AG04450 (cell line): ENCODE measurements around the gene MOV10L1. TPM values are rescaled to one million over a fixed set of nuclear protein-coding genes. Genes with fewer than 3 reads are reported as not detected.
A peak's percentile ranks its signal among the peaks of the same experiment; 100 is the strongest.
"Not testable (repeated sequence)": the region's sequence is repeated elsewhere in the genome, so short reads cannot be mapped to it uniquely, and the experiment has no call there.

Source experiments
- CTCF ChIA-PET: fragments of 300-600, 350-600 bp; formaldehyde crosslinking; extraction: SDS; loops from one replicate; lab custom pipeline; 2022; ENCODE audit warnings: antibody characterized with exemption, inconsistent platforms; lab: Charles Lee
- POLR2A ChIA-PET: fragments of 350-600 bp; formaldehyde crosslinking; extraction: SDS; loops from one replicate; lab custom pipeline; 2021; ENCODE audit warnings: antibody characterized with exemption, inconsistent platforms; lab: Yijun Ruan, JAX
- DNase-seq: peaks from one replicate; pipeline ENCODE4 v3.0.0-alpha.2; 2011; ENCODE audit warnings: low read depth, low spot score
- H3K27ac ChIP-seq: one replicate; pipeline ENCODE4 v1.5.1; 2012; ENCODE audit warnings: low read depth, low read length, control low read depth
- H3K27me3 ChIP-seq: one replicate; pipeline ENCODE4 v1.6.0; 2012; ENCODE audit warnings: low read length; ENCODE audit not compliant: control insufficient read depth, insufficient read depth
- H3K4me3 ChIP-seq: 2 replicates; pipeline ENCODE4 v1.5.1; 2011; ENCODE audit warnings: mild to moderate bottlenecking, low read depth, low read length, control low read depth
- H3K9me3 ChIP-seq: 2 replicates; pipeline ENCODE4 v1.5.1; 2012; ENCODE audit warnings: low read length; ENCODE audit not compliant: control insufficient read depth, insufficient read depth
- polyA plus RNA-seq: library from polyadenylated mRNA; depleted of rRNA; stranded (reverse); fragments of >200 nt; gene quantifications from 2 replicates; pipeline ENCODE4 v1.2.3, GENCODE V29; 2011
- TF ChIP-seq, protein P1 (sequence below): IDR thresholded peaks from 2 replicates; pipeline ENCODE4 v1.5.1; 2011; ENCODE audit warnings: low read depth, low read length, control low read depth, inconsistent platforms

Gene MOV10L1
- polyA plus RNA-seq, 1 experiment: 4.2 TPM

DNA sequence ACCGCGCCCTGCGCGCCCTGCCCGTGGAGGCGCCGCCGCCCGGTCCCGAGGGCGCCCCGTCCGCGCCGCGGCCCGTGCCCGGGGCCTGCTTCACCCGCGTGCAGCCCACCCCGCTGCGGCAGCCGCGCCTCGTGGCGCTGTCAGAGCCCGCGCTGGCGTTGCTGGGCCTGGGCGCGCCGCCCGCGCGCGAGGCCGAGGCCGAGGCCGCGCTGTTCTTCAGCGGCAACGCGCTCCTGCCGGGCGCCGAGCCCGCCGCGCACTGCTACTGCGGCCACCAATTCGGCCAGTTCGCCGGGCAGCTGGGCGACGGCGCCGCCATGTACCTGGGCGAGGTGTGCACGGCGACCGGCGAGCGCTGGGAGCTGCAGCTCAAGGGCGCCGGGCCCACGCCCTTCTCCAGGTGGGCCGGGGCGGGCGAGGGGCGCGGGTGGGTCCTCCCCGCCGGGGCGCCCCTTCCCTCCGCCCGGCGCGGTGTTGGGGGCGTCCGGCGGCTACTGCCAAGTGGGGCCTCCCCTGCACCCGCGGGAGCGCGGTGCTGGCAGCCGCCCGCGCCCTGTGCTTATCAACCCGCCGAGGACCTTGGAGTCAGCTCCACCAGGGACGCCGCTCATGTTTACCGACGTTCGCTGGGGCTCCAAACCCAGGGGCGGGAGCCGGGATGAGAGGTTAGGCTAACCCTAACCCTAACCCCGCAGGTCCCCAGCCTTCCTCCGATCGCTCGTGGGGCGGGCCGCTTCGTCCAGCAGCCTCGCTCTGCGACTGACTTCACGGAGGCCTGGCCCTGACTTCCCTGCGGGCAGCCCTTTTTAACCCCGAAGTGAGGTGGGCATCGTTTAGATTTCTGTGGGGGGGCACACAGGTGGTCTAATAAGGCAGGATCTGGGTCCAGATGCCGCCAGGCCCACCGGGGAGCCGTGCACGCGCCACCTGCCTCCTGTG, 111.7 kb downstream of the MOV10L1 start:
- CTCF ChIA-PET: no interaction called here
- TF ChIP-seq, protein P1, sequence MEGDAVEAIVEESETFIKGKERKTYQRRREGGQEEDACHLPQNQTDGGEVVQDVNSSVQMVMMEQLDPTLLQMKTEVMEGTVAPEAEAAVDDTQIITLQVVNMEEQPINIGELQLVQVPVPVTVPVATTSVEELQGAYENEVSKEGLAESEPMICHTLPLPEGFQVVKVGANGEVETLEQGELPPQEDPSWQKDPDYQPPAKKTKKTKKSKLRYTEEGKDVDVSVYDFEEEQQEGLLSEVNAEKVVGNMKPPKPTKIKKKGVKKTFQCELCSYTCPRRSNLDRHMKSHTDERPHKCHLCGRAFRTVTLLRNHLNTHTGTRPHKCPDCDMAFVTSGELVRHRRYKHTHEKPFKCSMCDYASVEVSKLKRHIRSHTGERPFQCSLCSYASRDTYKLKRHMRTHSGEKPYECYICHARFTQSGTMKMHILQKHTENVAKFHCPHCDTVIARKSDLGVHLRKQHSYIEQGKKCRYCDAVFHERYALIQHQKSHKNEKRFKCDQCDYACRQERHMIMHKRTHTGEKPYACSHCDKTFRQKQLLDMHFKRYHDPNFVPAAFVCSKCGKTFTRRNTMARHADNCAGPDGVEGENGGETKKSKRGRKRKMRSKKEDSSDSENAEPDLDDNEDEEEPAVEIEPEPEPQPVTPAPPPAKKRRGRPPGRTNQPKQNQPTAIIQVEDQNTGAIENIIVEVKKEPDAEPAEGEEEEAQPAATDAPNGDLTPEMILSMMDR: no peak
- Histone ChIP-seq H3K27me3 (no peaks in the 10 kb centered on the region), H3K4me3 (peak overlapping the region; percentile 72), H3K9me3 (no peaks in the 10 kb centered on the region; the same call in 1 of the 2 replicates), H3K27ac (no peak overlapping the region)
- POLR2A ChIA-PET: no interaction called here
- DNase-seq: no peak

DNA sequence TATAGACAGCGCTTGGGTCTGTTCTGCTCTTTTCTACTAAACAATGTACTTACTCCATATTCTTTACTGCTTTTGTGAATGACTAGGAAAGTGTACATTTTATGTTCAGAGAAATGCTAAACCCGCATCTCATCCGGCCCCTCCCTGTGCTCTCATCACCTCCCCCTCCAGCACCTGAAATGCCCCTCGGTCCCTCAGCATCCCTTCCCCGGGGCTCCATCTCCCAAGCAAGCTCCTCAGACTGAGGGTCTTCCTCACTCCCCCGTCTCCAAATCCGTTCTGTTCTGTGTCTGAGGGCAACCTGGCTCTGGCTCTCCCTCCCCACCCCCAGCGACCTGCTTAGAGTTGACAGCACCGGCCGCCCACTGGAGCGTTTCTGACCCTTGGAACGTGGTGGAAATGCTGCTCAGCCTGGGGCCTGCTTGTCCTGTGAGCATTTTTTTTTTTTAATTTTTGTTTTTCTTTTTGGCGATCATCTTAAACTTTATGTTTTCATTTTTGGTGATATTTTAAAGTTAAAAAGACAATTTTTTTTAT, 112.4 kb downstream of the MOV10L1 start:
- TF ChIP-seq, protein P1: no peak
- H3K4me3 ChIP-seq: peak overlapping the region; percentile 72
- H3K27ac ChIP-seq: no peak overlapping the region
- ChIA-PET POLR2A (no interaction called here), CTCF (no interaction called here)
- H3K27me3 ChIP-seq: no peaks in the 10 kb centered on the region
- DNase-seq: no peak
- no peaks in the 10 kb centered on the region; the same call in 1 of the 2 replicates for H3K9me3 ChIP-seq

DNA sequence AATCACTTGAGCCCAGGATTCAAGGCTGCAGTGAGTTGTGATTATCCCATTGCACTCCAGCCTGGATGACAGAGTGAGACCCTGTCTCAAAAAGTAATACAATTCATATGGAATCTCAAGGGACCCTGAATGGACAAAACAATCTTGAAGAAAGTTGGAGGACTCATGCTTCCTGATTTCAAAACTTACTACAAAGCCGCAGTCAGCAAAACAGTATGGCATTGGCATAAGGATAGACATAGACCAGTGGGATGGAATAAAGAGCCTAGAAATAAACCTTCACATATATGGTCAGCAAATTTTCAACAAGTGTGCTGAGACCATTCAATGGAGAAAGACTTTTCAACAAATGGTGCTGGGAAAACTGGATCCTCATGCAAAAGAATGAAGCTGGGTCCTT, 113.5 kb downstream of the MOV10L1 start:
- H3K4me3 ChIP-seq: no peak overlapping the region
- no peaks in the 10 kb centered on the region; the same call in 1 of the 2 replicates for H3K9me3 ChIP-seq
- ChIA-PET CTCF (no interaction called here), POLR2A (no interaction called here)
- DNase-seq: no peak
- H3K27ac ChIP-seq: no peak overlapping the region
- no peaks in the 10 kb centered on the region for H3K27me3 ChIP-seq
- TF ChIP-seq, protein P1: no peak

DNA sequence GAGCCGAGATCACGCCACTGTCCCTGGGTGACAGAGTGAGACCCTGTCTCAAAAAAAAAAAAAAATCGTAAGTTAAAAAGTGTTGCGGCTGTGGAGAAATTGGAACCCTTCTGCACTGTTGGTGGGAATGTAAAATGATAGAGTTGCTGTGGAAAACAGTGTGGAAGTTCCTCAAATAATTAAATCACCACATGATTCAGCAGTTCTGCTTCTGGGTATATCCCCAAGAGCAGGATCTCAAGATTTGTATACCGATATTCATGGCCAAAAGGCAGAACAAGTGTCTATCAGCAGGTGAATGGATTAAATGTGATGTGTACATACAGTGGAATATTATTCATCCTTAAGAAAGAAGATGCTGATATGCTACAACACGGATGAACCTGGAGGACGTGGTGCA, 114.8 kb downstream of the MOV10L1 start:
- ChIA-PET POLR2A (no interaction called here), CTCF (no interaction called here)
- DNase-seq: no peak
- H3K9me3 ChIP-seq: no peaks in the 10 kb centered on the region; the same call in 1 of the 2 replicates
- no peak overlapping the region for H3K27ac ChIP-seq
- no peaks in the 10 kb centered on the region for H3K27me3 ChIP-seq
- H3K4me3 ChIP-seq: no peak overlapping the region
- TF ChIP-seq, protein P1: no peak

DNA sequence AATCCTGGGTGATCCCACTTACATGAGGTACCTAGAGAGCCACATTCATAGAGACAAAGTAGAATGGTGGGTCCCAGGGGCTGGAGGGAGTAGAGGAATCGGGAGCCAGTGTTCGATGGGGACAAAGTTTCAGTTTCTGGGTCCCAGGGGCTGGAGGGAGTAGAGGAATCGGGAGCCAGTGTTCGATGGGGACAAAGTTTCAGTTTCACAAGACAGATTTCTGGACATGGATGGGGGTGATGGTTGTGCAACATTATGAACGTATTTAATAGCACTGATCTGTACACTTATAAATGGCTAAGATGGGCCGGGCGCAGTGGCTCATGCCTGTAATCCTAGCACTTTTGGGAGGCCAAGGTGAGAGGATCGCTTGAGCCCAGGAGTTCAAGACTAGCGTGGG, 115.2 kb downstream of the MOV10L1 start:
- DNase-seq, H3K4me3 ChIP-seq, CTCF ChIA-PET, H3K27ac ChIP-seq, H3K9me3 ChIP-seq, H3K27me3 ChIP-seq, POLR2A ChIA-PET: not testable (repeated sequence)
